Esophagus squamous epithelium (tissue), 5 donors: ENCODE data around the gene TBC1D17. TPM values are rescaled to one million over a fixed set of nuclear protein-coding genes. Genes with fewer than 3 reads are reported as not detected.

Experiments used
- DNase-seq: peaks from one replicate; lab custom pipeline; 2025; lab: John Stamatoyannopoulos, UW
- H3K27ac ChIP-seq, 4 donors: fragments of 200-600 bp; sonication (generic); one replicate each; pipeline ENCODE4 v1.5.1; 2016 to 2019; ENCODE audit warnings: mild to moderate bottlenecking in 1 of 4
- H3K27me3 ChIP-seq, 4 donors: fragments of 200-600 bp; sonication (generic); 1 replicate in 3 of 4; 2 replicates in 1 of 4; pipeline versions ENCODE4 v1.5.1 to v1.6.0; 2017 to 2021; ENCODE audit warnings: antibody characterized with exemption in 1 of 4
- H3K36me3 ChIP-seq, 3 donors: fragments of 200-600 bp; sonication (generic); one replicate each; pipeline ENCODE4 v1.5.1; 2016 to 2019
- H3K4me1 ChIP-seq, 3 donors: fragments of 200-600 bp; sonication (generic); one replicate each; pipeline ENCODE4 v1.5.1; 2017 to 2019
- H3K4me3 ChIP-seq, 4 donors: fragments of 200-600 bp; sonication (generic); 1 replicate in 3 of 4; 2 replicates in 1 of 4; pipeline ENCODE4 v1.5.1; 2016 to 2019; ENCODE audit warnings: mild to moderate bottlenecking in 2 of 4, moderate library complexity in 1 of 4
- H3K9me3 ChIP-seq, 3 donors: fragments of 200-600 bp; sonication (generic); one replicate each; pipeline ENCODE4 v1.5.1; 2016 to 2019
- POLR2A ChIP-seq, 4 donors: fragments of 450-650 bp; IDR thresholded peaks; one replicate each; pipeline ENCODE4 v1.6.1; 2017; ENCODE audit warnings: antibody characterized with exemption in 4 of 4, mild to moderate bottlenecking in 4 of 4, moderate library complexity in 3 of 4
- WGBS, 2 donors: methylation state at CpG; one replicate each; pipeline ENCODE4 v1.1.5; 2018; 5-methylcytosine and 5-hydroxymethylcytosine counted together
- intact Hi-C: fragments of 100-400 bp; cut with DNase I; formaldehyde crosslinking; loops from one replicate; pipeline ENCODE4 v1.15.0; 2022
- total RNA-seq, 4 donors: library from RNA; depleted of rRNA; stranded (reverse); fragments of >200 nt; gene quantifications; one replicate each; pipeline ENCODE4 v1.1.0, GENCODE V29; 2016
- TF ChIP-seq, protein P1 (sequence below), 6 experiments: fragments of 450-650 bp in 4 of 6; fragments of 200-600 bp in 2 of 6; sonication (generic) in 2 of 6; IDR thresholded peaks; one replicate each; pipeline ENCODE4 v1.5.1; 2016 to 2019; ENCODE audit warnings: antibody characterized with exemption in 6 of 6, mild to moderate bottlenecking in 4 of 6, moderate library complexity in 4 of 6
- donor health status: DM: yes; HTN: yes; CAD: no.

The TBC1D17 gene
- total RNA-seq, 4 donors from 2014 or later: 6.7 to 25.9 (median 16.9) TPM

- Histone ChIP-seq H3K36me3 (peaks cover 4 to 27% (median 6%) of the 10 kb centered on the region in 3 donors), H3K4me1 (peaks cover 0 to 4% (median 3%) of the 10 kb centered on the region in 3 donors), H3K9me3 (no peaks in the 10 kb centered on the region), H3K27ac (no peak overlapping the region), H3K27me3 (no peaks in the 10 kb centered on the region), H3K4me3 (no peak overlapping the region)
- intact Hi-C loops: no loop called here
- WGBS, 2 donors: 78 to 85% methylated on average over 3 of the region's 3 CpGs
- TF ChIP-seq POLR2A (IDR thresholded peaks at IDR 0.05): no peak
- TF ChIP-seq, protein P1, sequence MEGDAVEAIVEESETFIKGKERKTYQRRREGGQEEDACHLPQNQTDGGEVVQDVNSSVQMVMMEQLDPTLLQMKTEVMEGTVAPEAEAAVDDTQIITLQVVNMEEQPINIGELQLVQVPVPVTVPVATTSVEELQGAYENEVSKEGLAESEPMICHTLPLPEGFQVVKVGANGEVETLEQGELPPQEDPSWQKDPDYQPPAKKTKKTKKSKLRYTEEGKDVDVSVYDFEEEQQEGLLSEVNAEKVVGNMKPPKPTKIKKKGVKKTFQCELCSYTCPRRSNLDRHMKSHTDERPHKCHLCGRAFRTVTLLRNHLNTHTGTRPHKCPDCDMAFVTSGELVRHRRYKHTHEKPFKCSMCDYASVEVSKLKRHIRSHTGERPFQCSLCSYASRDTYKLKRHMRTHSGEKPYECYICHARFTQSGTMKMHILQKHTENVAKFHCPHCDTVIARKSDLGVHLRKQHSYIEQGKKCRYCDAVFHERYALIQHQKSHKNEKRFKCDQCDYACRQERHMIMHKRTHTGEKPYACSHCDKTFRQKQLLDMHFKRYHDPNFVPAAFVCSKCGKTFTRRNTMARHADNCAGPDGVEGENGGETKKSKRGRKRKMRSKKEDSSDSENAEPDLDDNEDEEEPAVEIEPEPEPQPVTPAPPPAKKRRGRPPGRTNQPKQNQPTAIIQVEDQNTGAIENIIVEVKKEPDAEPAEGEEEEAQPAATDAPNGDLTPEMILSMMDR (IDR thresholded peaks at IDR 0.05): no peak
- no peak for DNase-seq
These were observed 34.2 kb upstream of the TBC1D17 start for GRCh38 chr19:49843265-49843664.

DNA sequence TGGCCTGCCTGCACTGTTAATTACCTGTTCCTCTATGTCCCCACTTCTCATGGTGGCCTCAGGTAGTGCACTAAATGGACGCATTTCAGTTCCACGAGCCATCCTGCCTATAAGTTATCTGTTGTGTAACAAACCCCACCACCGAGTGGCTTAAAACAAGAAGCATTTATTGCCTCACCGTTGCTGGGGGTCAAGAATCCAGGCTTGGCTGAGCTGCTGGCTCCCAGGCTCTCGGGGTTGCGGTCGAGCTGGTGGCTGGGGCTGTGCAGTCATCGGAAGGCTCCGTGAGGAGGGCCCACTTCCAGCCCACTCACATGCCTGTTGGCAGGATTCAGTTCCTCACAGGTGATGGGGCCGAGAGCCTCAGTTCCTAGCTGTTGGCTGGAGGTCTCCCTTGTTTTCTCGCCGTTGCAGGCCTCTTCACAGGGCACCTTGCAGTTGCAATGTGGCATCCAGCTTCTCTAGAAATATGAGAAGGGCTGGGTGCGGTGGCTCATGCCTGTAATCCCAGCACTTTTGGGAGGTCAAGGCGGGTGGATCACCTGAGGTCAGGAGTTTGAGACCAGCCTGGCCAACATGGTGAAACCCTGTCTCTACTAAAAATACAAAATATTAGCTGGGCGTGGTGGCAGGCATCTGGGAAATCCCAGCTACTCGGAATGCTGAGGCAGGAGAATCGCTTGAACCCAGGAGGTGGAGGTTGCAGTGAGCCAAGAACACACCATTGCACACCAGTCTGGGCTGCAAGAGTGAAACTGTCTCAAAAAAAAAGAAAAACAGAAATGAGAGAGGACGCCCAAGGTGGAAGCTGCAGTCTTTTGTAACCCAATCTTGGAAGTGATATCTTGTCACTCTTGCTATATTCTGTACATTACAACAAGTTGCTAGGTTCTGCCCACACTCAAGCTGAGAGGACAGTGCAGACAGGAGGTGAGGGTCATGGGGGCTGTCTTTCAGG is 33.1 kb upstream of the TBC1D17 start:
- TF ChIP-seq POLR2A (IDR thresholded peaks at IDR 0.05): no peak
- TF ChIP-seq, protein P1 (IDR thresholded peaks at IDR 0.05): no peak
- intact Hi-C loops: no loop called here
- peaks cover 0 to 15% (median 0%) of the 10 kb centered on the region in 3 donors for H3K36me3 ChIP-seq
- peaks cover 0 to 11% (median 10%) of the 10 kb centered on the region in 3 donors for H3K4me1 ChIP-seq
- H3K27ac ChIP-seq: no peak overlapping the region
- no peaks in the 10 kb centered on the region for H3K9me3 ChIP-seq
- no peak for DNase-seq
- H3K27me3 ChIP-seq: no peaks in the 10 kb centered on the region
- H3K4me3 ChIP-seq: no peak overlapping the region
- WGBS, 2 donors: 75 to 85% methylated on average over 11 to 13 of the region's 18 CpGs

DNA sequence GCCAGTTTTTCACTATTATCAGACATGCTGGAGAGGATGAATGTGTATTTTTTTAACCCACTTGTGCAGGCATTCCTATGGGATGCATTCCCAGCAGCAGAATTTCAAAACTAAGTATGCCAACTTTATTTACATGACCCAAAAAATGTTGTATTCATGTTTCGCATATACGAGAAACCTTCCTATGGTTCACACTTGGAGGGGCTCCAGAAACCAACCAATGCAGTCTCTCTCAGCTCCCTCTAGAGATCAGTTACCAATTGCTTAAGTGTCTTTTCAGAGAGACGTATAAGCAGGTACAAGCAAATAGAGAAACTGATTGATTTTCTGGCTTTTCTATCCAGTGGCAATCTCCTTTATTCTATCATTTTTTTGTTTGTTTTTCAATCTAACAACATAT is 32.1 kb upstream of the TBC1D17 start:
- no peak for DNase-seq
- WGBS, 2 donors: 38 to 51% methylated on average over 3 of the region's 3 CpGs
- no peak overlapping the region for H3K4me3 ChIP-seq
- no peaks in the 10 kb centered on the region for H3K27me3 ChIP-seq
- intact Hi-C loops: no loop called here
- peaks cover 0 to 5% (median 0%) of the 10 kb centered on the region in 3 donors for H3K36me3 ChIP-seq
- no peaks in the 10 kb centered on the region for H3K9me3 ChIP-seq
- TF ChIP-seq POLR2A (IDR thresholded peaks at IDR 0.05): no peak
- TF ChIP-seq, protein P1 (IDR thresholded peaks at IDR 0.05): no peak
- peaks cover 0 to 20% (median 10%) of the 10 kb centered on the region in 3 donors for H3K4me1 ChIP-seq
- no peak overlapping the region for H3K27ac ChIP-seq

GRCh38 chr19:49846408-49846807 is 31.1 kb upstream of the TBC1D17 start:
- intact Hi-C loops: no loop called here
- H3K4me3 ChIP-seq: no peak overlapping the region
- no peak for DNase-seq
- H3K36me3 ChIP-seq: no peaks in the 10 kb centered on the region
- no peak overlapping the region for H3K27ac ChIP-seq
- peaks cover 0 to 20% (median 10%) of the 10 kb centered on the region in 3 donors for H3K4me1 ChIP-seq
- 75% methylated on average over 4 to 5 of the region's 5 CpGs for WGBS, 2 donors
- TF ChIP-seq POLR2A (IDR thresholded peaks at IDR 0.05): no peak
- TF ChIP-seq, protein P1 (IDR thresholded peaks at IDR 0.05): no peak
- no peaks in the 10 kb centered on the region for H3K27me3 ChIP-seq
- H3K9me3 ChIP-seq: no peaks in the 10 kb centered on the region
